Omental fat pad (tissue), 4 donors: ENCODE data around the gene UST. TPM values are rescaled to one million over a fixed set of nuclear protein-coding genes. Genes with fewer than 3 reads are reported as not detected.

Experiments used
- ATAC-seq: fragments of 150-250 bp; one replicate; pipeline ENCODE4 v1.9.1; 2016; ENCODE audit warnings: mild to moderate bottlenecking, moderate library complexity; ENCODE audit not compliant: low FRiP score
- DNase-seq: peaks from one replicate; pipeline ENCODE4 v3.0.0-alpha.2; 2019; ENCODE audit warnings: low spot score
- total RNA-seq, 4 donors: library from RNA; depleted of rRNA; stranded (reverse); fragments of >200 nt; gene quantifications; one replicate each; pipeline ENCODE4 v1.1.0, GENCODE V29; 2016
- TF ChIP-seq, protein P1 (sequence below), 3 donors: fragments of 450-650 bp; IDR thresholded peaks; one replicate each; pipeline ENCODE4 v1.5.1; 2016 to 2017; ENCODE audit warnings: antibody characterized with exemption in 3 of 3, mild to moderate bottlenecking in 3 of 3, moderate library complexity in 2 of 3

The UST gene
- total RNA-seq, 4 donors from 2014 or later, result 9.2 to 20.8 (median 15.0) TPM

DNA sequence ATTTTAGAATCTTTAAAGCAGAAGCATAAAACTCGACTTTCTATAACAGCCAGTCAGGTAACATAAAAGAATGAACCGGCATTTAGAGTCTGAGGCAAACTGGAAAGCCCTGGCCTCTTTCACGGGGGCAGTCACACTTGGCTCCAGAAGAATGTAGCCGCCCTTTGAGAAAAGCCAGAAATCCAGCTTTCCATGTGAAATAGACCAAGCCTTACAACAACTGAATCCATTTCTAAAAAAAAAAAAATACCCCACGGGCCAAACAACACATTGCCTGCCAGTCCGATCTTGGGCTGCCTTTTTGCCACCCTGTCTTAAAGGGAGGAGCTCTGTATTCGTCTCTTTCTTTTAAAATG is 317.8 kb downstream of the UST start:
- DNase-seq, result no peak
- no peak for ATAC-seq
- TF ChIP-seq, protein P1, sequence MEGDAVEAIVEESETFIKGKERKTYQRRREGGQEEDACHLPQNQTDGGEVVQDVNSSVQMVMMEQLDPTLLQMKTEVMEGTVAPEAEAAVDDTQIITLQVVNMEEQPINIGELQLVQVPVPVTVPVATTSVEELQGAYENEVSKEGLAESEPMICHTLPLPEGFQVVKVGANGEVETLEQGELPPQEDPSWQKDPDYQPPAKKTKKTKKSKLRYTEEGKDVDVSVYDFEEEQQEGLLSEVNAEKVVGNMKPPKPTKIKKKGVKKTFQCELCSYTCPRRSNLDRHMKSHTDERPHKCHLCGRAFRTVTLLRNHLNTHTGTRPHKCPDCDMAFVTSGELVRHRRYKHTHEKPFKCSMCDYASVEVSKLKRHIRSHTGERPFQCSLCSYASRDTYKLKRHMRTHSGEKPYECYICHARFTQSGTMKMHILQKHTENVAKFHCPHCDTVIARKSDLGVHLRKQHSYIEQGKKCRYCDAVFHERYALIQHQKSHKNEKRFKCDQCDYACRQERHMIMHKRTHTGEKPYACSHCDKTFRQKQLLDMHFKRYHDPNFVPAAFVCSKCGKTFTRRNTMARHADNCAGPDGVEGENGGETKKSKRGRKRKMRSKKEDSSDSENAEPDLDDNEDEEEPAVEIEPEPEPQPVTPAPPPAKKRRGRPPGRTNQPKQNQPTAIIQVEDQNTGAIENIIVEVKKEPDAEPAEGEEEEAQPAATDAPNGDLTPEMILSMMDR (IDR thresholded peaks at IDR 0.05), result no peak

DNA sequence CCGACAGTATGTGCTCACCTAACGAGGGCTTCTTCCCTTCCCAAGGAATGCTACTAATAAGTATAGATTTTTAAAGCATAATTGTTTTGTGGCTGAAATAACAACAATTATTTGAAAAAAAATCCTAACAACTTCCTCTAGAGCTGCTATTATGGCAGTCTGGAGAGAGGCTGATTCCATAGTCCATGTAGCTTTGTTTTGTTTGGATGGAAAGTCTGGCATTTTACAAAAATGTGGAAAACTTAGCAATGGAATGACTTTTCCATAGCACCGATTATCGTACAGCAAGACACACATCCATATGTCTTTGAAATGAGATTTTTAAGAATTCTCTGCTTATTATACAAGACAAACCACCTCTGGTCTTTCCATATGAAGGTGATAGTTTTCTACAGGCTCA is 318.3 kb downstream of the UST start:
- ATAC-seq (no peak), DNase-seq (no peak)
- TF ChIP-seq, protein P1 (IDR thresholded peaks at IDR 0.05), result no peak

DNA sequence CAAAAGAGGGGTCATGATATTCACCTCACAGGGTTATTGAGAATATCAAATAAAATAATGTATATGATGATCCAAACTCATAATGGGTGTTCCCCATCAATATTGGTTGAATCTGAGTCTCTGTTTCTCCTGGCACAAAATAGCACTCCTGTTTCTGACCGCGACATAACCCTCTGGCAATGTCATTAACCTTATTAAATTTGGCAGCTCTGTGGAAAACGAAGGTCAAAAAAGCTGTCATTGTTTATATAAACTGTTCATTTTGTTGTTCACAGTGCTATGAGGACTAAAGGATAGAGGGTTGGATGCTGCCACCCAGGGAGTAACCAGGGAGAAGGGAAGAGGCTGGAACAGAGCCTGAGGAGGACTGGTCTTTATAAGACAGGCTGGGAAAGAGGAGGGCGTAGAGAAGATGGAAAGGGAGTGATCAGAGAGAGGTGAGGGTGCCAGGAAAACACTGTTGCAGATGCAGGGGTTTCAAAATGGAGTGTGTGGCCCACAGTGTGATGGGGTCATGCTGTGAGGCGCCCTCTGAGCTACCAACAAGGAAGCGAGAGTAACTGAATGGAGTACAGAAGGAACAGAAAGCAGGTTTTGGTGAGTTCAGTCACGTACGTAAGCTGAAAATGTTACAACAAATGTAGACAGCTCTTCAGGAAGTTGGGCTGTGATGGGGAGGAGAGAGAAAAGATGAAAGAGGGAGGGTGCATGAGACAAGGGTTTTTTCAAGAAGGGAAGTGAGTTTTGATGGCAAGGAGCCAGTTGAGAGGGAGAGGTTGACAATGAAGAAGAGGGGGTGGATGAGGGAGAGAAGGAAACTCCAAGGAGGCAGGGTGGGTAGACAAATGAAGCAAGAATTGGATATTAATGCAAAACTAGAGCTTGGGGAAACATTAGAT is 319.1 kb downstream of the UST start:
- DNase-seq, result no peak

DNA sequence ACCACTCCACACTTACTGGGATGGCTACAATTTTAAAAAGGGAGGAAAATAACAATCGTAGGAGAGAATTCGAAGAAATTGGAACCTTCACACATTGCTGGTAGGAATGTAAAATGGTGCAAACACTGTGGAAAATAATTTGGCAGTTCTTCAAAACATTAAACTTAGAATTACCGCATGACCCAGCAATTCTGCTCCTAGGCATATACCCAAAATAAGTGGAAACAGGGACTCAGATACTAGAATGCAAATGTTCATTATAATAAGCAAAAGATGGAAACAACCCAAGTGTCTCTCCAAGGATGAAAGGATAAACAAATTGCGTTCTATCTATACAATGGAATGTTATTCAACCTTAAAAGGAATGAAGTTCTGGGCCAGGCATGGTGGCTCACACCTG is 325.2 kb downstream of the UST start:
- TF ChIP-seq, protein P1 (IDR thresholded peaks at IDR 0.05), result no peak
- DNase-seq (no peak), ATAC-seq (no peak)

More for the DNA sequence above, 319.1 kb downstream of the UST start:
- TF ChIP-seq, protein P1 (IDR thresholded peaks at IDR 0.05), result no peak
- peak; percentile 31 for ATAC-seq

DNA sequence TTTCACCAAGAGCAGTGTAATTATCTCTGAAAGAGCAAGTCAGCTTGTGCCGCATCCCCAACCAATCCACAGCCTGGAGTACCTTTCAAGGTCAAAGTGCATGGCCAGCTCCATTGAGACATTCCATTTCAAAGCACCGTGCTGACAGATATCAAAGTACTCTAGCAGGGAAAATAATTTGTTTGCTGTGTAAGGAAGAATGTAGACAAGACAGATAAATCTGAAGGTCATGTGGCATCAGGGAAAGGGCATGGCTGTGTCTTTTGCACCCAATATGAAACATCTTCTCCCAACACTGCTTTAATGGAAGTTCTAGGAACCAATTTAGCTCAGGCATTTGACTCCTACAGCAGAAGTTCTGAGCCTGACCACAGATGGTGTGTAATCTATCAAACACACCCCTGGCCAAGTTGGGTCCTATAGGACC is 328.0 kb downstream of the UST start:
- DNase-seq (no peak), ATAC-seq (no peak)
- TF ChIP-seq, protein P1 (IDR thresholded peaks at IDR 0.05), result no peak

DNA sequence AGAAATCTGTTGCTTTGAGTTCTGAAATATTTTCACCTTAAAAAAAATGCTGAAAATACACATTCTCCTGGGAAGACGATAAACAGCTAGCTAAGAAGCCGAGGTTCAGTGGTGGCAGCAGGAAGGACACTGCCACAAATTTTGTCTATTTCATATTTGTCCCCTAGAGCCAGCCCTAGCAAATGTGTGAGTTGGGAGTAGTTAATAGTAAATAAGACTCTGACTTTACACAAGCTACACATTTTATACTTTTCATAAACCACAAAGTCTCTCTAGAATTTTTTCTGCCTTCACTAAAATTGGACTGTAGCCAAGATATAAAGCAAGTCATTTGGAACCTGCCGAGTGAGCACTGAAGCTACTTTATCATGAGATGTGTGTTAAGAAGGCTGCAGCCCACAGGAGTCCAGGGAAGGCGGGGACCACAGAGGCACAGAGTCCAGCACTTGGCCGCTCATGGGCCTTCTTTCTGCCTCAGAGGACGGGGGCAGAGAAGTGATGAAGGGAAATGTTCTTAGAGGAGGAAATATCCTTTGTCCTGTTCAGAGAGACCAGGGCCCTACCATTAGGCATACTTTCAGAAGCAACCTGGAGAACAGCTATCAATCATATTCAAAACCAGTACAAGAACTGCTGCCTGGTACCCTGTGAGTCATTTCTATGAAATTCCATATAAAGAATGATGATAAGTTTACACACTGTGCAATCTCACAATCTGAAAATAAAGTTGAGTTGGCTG is 329.0 kb downstream of the UST start:
- TF ChIP-seq, protein P1 (IDR thresholded peaks at IDR 0.05), result no peak
- ATAC-seq (peak; percentile 28), DNase-seq (no peak)
